HG03378 (cell line): ENCODE data around the gene MAPK10.

ENCODE experiments used
- ATAC-seq: cut with Tn5 transposase; IDR thresholded peaks from one replicate; pipeline ENCODE4 v1.9.1; 2021; ENCODE audit warnings: mild to moderate bottlenecking, moderate library complexity; ENCODE audit not compliant: unreplicated experiment

Gene MAPK10

DNA sequence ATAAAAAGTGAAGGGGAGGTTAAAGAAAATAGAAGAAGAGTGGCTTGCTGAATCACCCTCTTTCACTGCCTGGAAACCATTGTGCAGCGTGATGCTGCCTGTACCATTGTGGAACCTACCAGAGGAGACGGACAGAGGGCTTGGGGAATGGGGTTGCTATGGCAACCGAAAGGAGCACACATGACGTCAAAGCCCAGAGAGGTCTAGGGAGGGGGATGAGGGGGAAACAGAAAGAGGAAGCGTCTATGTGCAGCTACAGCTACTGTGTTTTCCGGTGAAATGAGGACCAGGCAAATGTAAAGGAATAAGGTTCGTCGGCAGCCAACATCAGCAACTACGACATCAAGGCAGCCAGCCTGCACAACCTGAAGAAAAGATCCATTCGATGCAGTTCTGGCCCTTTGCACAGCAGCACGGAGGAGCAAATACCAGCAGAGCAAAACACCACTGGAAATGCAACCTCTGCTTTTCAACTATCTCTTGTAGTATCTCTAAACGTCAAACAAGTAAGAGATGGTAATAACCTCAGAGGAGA, at the start of gene MAPK10:
Gene MAPK10 (minus strand): TSS at position 110 of the 535 bp plus-strand sequence.
- ATAC-seq, result peak; percentile 97

DNA sequence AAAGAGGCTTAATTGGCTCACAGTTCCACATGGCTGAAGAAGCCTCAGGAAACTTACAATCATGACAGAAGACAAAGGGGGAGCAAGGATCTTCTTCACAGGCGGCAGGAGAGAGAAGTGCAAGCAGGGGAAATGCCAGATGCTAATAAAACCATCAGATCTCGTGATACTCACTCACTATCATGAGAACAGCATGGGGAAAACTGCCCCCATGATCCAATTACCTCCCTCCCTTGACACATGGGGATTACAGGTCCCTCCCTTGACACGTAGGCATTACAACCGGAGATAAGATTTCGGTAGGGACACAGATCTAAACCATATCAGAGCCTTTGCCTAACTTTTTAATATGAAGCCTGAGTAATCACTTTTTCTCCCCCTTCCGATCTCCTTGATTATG, 43.7 kb upstream of the MAPK10 start:
- ATAC-seq, result no peak

DNA sequence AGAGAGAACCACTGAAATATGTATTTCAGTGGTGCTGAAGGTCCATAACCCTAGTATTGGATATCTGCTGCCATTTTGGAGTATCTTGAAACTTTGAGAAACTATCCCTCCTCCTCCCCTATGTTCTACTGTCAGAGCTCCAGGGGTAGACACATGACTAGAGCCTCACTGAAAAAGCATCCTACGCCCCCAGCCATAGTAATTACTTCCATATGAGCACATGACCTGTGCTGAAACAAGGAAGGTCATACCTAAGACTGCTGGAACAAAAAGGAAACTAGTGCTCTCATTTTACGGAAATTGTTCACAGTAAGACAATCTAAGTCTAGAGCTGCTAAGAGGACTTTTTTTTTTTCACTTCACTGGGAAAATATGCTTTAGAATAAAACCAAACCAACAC, 42.0 kb upstream of the MAPK10 start:
- ATAC-seq, result no peak

DNA sequence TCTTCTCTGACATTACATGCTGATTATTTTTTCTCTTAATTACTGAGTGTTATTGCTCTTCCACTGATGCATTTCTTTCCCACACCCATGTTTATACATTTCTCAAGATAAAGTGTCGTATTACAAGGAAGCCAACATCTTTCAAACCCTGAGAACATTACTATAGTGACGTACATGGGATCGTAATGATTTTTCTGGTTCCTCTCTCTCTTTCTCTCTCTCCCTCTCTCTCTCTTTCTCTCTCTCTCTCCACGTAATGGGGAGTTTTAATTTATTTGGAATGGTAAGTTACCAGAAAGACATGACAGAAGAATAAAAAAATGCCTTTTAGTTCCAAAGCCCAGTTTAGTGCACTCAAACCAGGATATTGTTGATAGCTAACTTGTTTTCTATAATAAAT, 40.4 kb upstream of the MAPK10 start:
- ATAC-seq, result no peak

DNA sequence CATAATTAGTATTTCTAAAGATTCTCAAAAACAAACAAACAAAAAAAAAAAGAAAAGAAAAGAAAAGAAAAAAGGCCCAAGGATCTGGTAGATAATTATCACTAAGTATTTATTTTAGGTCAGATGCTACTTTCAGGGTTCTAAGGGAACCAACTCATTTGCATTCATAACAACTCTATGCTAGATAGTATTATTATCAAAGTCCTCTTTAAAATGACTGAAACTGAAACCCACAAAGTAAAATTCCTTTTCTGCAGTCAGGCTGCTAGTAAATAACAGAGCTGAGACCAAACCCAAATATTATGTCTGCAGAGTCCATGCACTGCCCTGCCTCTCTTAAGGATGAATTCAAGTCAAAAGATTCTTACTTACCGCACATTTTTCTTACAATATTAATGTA, 38.3 kb upstream of the MAPK10 start:
- peak; percentile 75 for ATAC-seq

DNA sequence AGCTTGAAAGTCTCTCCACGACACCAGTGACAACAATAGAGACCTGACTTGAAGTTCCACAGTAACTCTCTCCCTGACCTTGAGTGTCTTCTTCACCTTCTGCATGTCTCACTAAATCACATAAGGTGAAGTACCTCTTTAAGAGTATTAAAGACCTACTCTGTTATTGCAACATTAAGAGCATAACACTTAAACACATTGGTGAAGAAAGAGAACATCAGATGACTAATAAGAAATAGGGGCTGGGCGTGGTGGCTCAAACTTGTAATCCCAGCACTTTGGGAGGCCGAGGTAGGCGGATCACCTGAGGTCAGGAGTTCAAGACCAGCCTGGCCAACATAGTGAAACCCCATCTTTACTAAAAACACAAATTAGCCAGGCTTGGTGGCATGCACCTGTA, 33.9 kb upstream of the MAPK10 start:
- no peak for ATAC-seq

DNA sequence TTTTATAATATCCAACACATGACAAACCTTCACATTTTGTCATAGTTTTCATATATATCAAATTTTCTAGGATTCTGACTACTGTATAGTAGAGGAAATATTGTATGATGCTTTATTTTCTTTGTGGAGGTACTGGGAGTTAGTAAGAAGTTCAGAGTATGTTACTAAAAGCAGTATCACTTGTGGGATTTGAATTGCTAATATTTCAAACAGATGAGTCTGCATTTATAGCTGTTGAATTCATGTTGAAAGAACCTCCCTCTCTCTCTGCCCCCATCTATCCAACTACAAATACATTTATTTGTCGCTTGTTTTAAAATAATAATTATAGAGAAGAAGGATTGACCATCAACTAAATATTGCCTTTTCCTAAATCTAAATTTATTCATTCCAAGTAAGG, 29.8 kb upstream of the MAPK10 start:
- no peak for ATAC-seq

DNA sequence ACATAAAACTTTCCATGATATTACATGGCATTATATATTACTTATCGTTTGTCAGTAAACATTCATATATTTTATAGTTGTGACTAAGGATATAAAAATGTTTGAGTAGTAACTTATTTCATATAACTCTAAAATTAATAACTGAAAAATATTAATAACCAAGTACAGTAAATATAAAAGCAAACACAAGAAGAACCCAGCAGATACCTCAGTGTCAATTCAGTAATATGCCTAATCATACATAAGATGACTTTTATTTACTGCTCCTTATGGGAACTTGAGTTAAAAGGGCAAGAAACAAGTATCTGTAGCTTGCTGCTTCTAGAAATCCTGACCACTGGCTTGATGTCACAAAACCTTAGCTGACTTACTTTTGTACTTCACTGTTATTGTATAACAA, 28.4 kb upstream of the MAPK10 start:
- no peak for ATAC-seq

DNA sequence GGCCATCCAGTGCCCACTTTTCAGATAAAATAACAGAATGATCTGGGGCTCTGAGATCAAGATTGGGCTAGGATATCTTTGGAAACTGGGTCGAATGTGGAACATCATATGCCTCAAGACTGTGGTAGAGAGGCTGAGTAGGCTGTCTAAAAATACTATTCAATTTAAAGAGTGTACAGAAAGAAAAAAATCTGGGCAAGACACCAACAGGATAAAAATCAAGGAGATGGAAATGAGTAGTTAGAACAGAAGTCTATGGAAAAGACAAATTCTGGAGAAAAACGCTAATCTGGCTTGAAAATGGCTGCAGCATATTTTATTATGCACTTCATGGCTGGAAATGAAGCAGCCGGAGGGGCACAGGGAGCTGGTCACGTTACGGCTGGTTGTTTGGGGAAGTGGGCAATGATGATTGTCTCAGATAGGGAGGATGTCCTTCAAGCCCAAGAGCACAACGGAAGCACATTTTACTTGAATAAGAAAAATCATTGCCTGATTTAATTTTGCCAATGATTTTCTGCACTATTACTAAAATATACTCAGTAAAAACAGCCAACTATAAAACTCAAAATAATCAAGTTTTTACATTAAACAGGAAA, 27.1 kb upstream of the MAPK10 start:
- no peak for ATAC-seq

DNA sequence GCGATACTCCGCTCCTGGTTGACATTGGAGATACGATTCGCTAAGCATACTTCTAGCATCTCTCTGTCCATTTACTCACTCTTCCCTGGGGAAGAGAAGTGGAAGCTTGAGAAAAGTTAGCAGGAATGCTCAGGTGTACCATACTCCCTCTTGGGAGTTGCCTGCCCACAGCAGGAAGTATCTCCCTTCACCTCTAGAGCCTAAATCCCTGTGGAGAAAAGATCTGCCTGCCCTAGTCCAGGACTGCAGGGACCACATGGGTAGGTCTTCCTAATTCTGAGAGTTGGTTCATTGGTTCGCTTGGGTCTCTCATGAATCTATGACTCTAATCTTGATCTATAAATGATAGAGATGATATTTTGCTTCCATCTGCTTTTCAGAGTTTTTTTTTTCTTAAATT, 26.3 kb upstream of the MAPK10 start:
- ATAC-seq, result no peak

DNA sequence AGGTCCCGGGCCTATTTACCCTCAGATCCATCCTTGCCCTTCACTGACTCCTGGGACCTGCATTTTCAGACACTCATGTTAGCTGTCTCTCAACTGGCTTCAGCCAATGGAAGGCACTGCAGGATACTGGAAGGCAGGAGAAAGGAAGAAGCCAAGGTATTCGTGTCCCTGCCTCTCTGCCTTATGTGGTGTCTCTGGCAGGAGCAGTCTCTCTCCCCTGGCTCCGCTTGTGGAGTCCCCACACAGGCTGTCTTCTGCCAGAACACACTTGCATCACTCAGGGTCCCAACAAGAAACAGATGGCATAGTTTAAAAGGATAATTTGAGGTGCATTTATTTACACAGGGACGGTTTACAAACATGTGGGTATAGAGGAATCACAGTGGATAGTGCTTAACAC, 21.6 kb upstream of the MAPK10 start:
- ATAC-seq, result no peak

DNA sequence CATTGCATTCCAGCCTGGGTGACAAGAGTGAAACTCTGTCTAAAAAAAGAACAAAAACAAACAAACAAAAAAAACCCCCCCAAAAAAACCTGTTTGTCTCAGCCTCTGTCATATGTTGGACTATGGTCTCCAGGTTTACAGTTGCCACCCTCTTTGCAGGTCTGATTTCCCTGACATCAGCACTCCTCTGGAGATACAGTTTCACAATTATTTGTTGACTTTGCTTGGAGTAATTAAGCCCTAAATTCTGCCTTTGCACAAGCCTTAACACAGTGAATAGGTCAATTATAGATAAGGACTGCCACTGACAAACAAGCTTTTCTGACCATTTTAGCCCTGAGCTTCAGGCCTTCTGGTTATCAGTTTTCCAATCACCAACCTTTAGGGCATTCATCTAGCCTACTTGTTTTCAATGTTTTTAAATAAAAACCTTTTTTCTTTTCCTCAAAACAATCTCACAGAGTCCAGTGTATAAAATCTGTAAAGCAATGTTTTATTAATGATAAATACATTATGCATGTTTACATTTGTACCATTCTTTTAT, 20.4 kb upstream of the MAPK10 start:
- no peak for ATAC-seq

DNA sequence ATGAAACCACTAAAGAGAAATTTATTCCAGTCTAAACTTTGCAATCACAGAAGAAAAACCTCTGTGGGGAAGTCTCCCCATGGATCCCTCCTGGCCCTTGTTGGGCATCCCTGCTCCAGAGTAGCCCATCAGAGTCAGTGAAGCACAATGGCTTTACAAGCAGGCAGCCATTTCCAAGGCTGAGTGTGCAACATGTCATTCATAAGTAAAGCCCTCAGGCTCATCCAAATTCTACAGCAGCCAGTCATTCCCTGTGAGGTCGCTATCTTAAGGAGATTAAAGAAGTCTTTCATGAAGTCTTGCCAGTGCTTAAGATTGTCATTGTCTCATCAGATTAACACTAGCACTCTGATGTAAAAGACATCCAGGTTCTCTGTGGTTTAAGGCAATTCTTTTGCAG, 17.0 kb upstream of the MAPK10 start:
- no peak for ATAC-seq

DNA sequence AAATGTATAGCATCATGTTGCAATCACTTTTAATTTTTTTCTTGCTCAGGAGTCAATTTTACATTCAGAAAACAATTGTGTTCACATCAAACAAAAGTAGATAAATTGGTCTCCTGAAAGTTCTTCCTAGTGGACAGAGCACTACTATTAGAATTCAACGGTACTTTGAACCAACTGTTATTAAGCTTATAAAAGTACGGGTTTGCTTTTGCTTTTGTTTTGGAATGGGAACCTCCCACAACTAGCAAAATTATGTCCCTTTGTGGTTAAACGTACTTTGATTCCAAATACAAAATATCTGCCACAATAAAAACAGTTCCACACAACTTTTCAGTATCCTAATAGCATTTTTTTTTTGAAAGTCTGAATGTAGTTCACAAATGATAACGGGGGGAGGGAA, 8.6 kb upstream of the MAPK10 start:
- ATAC-seq, result no peak

DNA sequence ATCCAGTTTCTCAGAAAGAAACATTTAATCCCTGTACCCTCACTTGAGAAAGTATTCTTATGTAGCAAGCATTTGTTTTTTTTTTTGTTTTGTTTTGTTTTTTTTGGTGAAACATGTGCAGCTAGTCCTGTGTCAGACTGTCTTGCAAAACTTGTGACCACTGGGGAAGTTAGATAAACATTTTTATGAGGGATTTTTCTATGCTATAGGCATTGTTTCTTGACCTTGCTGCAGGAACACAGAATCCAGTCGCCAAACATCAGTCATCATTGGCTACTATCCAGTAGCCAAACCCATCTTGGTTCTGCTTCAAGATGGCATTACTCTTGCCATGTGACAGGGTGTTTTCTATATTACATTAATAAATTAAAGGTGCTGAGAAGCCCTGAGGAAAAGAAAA, 7.7 kb upstream of the MAPK10 start:
- no peak for ATAC-seq

DNA sequence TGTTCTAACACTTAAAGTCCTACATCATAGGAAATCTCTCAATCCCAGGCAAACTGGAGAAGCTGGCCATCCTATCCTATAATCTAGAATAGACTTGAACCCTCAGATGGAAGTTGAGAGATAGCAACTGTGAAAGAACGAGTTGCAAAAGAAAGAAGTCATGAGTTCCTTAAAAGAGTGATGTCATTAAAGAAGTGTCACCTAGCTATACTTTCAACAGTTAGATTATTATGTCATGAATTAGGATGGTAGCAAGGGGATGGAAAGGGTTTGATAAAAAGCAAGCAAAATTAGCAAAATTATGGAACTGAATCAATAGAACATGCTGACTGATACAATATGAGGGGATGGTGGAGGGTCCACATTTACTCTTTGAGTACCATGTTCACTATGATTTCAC, 7.1 kb upstream of the MAPK10 start:
- no peak for ATAC-seq

DNA sequence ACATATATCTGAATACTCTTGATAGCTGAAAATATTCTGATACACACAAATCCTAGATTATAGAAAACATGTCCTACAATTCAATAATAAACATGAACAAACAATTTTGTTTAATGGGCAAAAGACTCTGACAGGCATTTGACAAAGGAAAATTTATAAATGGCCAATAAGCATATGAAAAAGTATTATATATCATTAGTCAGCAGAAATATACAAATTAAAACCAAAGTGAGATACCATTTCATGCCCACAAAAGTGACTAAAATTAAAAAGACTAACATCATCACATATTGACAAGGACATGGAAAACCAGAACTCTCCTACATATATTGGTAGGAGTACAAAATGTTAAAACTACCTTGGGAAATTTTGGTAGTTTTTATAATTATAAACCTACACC, 2.7 kb upstream of the MAPK10 start:
- no peak for ATAC-seq

DNA sequence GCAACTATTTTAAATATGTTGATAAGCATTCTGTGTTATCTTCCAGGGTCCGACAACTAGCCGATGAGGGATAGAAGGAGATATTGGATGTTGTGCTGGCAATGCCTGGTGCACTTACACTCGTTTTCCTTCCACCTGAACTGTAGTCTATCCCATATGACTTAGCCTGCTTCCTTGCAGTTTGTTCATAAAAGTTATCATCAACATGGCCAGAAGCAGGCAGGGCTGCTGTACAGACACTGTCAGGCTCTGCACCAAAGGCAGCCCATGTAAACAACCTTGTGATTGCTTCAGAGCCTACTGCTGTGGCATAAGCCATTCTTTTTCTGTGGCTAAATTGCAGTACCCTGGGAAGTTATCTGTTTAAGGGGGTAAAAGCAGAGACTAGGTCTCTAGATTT, 1.6 kb downstream of the MAPK10 start:
- no peak for ATAC-seq

DNA sequence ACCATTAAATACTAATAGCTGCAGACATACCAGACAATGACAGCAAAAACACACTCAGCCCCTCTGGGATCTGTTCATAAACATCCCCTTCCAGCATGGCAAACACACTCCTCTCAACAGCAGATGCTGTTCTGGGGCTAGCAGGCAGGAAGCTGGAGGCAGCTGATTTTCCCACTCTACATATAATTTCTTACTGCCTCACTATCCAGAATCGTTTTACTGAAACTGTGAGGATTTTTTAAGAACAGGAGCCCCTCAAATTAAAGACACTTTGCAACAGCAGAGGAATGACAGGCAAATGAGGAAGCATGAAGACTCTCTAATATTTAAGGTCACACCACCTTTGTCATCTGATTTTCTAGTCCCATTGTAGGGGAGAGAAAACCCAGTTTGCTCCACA, 2.2 kb downstream of the MAPK10 start:
- no peak for ATAC-seq

DNA sequence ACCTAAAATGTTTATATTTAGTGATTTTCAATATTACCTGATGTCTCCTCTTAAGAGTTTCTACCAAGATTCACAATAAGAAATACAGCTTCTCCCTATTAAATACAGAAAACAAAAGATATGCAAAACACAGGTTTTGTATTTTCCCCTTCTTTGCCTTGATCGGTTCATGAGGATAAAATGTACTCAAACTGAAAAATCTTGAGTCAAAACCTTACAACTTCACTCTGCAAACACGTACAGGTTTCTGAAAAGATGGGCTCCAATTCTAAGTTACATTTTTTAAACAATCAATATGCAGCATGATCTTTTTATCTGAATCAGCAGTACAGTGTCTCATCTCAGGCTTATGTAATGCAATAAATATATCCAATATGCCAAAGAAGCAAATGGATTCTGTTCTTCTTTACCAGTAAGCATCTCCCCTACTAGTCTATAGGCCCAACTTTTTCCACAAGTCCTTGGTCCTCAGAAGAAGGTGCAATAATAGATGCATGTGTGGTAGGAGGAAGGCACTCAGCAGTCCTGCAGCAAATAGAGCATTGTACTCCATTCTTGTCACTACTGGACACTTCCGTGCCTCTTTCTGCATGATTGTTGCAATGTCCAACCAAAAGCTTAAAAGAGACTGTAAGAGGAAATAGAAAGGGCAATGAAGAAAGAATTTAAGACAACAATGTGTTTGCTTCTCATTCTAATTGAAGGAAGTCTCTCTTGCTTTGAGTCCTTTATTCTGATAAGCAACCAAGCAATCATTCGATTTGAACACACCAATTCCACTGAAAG, 3.2 kb downstream of the MAPK10 start:
- no peak for ATAC-seq

DNA sequence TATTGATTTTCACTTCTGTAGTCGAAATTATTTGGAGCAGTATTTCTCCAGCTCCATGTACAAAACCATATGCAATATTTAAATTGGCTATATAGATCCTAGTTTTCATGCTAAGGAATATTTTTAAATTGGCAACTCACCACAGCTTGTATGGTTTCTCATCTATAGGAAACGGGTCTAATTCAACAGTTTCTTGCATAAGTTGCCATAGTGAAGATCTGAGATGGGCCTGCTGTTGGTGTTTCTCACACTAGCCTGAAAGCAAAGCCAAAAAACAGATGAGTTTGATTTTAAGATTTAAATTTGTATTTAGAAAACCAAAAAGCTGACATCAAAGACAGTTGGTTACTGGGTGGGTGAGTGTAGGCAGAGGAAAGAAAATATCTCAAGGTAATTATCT, 5.5 kb downstream of the MAPK10 start:
- no peak for ATAC-seq

DNA sequence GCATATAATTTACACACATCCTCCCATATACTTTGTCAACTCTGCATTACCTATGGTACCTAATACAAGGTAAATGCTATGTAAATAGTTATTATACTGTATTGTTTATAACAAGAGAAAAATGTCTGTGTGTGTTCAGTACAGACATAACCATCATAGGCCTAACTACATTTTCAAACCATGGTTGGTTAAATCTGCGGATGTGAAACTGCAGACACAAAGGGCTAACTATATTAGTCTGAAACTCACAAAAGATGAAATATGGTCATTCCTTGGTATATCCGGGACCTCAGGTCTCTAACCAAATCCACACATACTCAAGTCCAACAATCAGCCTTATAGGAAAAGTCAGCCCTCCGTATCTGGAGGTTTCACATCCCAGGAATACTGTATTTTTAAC, 13.5 kb downstream of the MAPK10 start:
- ATAC-seq, result no peak
